KBM-7 (cell line): ENCODE data around the gene TAF5L.
A peak's percentile ranks its signal among the peaks of the same experiment; 100 is the strongest.
"Not testable (repeated sequence)": the region's sequence is repeated elsewhere in the genome, so short reads cannot be mapped to it uniquely, and the experiment has no call there.

Experiments
- DNase-seq: peaks from one replicate; pipeline ENCODE4 v3.0.0-alpha.2; 2015
- in situ Hi-C: fragments of 300-500 bp; cut with MboI; formaldehyde crosslinking; loops from 2 replicates; pipeline ENCODE4 v1.14.3; 2020; ENCODE audit warnings: low sequenced_read_pairs, low pct_unique_long_range_greater_than_20kb, mixed read lengths

The TAF5L gene

DNA sequence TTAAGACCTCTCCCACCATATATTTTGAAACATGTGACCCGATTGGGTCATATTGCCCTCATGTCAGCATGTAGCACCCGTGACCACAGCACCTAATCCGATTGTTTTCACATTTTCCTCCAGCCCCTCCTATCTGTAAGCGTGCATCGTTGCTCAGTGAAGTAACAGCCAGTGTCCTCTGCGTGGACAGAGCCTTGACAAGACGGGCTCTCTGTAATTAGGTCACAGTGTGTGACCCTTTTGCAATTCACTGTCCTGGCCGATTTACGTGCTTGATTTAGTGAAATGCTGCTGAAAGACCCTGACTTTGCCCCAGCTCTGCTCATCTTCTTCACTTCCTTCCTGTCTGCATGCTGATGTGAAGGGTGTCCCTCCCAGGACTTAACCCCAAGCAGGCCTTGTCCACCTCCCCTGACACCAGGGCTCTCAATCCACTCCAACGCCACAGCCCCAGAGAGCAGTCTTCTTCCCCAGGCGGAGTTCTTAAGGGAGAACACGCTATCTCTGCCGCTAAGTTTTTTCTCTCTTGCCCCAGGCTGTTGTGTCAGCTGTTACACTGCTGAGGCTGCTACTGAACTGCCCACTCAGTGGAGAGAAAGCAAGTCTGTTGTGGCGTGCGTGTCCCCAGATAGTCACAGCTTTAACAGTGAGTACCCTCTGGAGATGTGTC lies 19.5 kb upstream of the TAF5L start:
- in situ Hi-C loops, result no loop called here
- no peak for DNase-seq

DNA sequence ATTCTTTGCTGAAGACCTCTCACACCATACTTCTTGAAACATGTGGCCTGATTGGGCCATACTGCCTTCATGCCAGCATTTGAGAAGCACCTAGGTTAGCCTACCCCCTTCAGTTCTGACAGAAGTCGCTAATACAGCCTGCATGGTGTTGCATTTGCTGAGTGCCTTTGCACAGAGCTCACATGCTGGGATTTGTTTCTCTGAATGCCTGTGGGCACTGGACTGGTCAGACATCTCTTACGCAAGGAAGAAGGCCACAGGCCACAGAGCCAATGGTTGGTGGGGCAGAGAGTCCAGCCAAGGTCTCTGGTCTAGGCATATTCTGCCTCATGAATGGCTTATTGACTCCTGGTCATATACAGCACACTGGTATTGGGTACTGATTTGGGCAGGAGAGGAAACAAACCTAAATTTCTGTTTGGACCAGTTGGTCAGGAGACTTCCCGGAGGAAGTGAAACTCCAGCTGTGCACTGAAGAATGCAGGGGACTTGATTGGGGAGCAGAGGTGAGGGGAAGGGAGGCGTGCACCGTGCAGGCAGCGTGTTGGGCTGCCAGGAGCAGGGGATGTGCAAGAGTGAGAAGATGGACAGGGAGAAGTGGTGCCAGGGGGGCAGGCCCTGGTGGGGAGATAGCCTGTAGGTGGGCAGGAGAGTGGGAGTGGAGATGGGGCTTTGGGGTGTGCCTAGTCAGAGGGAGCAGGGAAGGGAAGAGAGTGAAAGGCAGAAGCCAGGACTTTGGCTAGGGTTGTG lies 18.2 kb upstream of the TAF5L start:
- DNase-seq, result no peak
- in situ Hi-C loops, result no loop called here

GRCh38 chr1:229642970-229643369 lies 17.0 kb upstream of the TAF5L start:
- no peak for DNase-seq
- in situ Hi-C loops, result no loop called here

DNA sequence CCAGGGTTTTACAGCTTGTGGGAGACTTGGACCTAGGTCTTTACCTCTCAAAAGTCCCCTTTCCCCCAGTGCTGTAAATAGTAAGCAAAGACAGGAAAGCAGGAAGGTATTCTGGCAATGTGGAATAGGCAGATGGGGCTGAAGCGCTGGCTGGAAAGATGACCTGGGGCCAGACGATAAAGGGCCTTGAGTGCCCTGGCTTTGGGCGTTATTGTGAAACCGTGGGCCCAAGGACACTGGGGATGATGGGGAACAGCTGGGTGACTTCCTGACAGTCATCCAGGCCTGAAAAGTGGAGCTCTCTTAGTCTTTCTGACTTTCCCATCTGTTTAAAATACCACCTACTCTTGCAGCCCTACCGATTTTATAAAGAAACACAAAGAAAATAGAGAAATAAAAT lies 16.5 kb upstream of the TAF5L start:
- in situ Hi-C loops, result no loop called here

GRCh38 chr1:229641306-229641705 lies 15.4 kb upstream of the TAF5L start:
- in situ Hi-C loops, result no loop called here
- no peak for DNase-seq

More for the DNA sequence above, 16.5 kb upstream of the TAF5L start:
- no peak for DNase-seq

GRCh38 chr1:229640455-229640854 lies 14.5 kb upstream of the TAF5L start:
- no peak for DNase-seq

DNA sequence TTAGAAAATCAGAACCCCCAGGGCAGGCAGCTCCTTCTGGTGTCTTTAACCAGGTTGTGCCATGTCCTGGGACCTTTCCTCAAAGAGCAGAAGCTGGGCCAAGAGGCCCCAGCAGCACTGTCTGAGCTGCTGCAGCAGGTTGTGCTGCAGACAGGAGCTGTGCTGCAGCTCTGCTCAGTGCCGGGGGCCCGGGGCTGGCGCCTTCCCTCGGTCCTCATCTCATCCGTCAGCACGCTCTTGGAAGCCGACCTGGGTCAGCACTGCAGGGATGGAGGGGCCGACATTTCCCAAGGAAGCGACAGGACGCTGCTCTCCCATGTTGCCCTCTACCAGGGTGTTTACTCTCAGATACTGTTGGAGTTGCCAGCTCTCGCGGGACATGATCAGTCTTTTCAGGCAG lies 11.8 kb upstream of the TAF5L start:
- in situ Hi-C loops, result no loop called here
- no peak for DNase-seq

More at GRCh38 chr1:229640455-229640854, 14.5 kb upstream of the TAF5L start:
- in situ Hi-C loops, result no loop called here

DNA sequence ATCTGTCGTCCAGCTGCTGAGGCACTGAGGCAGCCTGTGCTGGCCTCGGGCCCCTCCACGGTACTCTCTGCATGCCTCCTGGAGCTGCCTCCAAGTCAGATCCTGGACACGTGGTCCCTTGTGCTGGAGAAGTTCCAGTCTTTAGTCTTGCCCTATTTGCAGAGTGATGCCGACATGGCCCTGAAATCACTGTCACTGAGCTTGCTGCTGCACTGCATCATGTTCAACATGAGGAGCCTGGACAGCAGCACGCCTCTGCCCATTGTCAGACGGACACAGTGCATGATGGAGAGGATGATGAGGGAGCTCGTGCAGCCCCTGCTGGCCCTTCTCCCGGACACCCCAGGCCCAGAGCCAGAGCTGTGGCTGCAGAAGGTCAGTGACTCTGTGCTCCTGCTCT lies 10.1 kb upstream of the TAF5L start:
- in situ Hi-C loops, result no loop called here
- no peak for DNase-seq

- DNase-seq, result no peak
- in situ Hi-C loops, result no loop called here
These were observed 6.0 kb upstream of the TAF5L start for GRCh38 chr1:229631966-229632365.

GRCh38 chr1:229631148-229631547 lies 5.2 kb upstream of the TAF5L start:
- no peak for DNase-seq
- in situ Hi-C loops, result no loop called here

DNA sequence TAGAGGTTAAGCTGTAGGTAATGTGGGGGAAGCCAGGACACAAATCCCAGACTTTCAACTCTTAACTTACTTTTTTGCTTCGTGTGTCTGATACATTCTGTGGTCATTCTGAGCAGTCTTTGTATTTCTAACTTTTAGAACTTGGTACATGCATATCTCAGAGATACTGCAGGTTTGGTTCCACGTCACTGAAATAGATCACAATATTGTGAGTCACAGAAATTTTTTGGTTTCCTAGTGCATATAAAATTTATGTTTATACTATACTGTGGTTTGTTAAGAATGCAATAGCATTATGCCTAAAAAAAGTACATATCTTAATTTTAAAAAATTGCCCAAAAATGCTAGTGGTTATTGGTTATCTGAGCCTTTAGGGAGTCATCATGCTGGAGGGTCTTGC lies 3.3 kb upstream of the TAF5L start:
- in situ Hi-C loops, result loop anchor here (10.0 kb wide), 1 partner anchor 54 kb away; no protein-coding TSS in a partner anchor
- no peak for DNase-seq

- DNase-seq, result no peak
- in situ Hi-C loops, result loop anchor here (10.0 kb wide), 1 partner anchor 52 kb away; no protein-coding TSS in a partner anchor
These were observed 1.1 kb upstream of the TAF5L start for GRCh38 chr1:229627003-229627402.

- in situ Hi-C loops, result loop anchor here (10.0 kb wide), 1 partner anchor 50 kb away; no protein-coding TSS in a partner anchor
- DNase-seq, result peak; percentile 63
These were observed 629 bp downstream of the TAF5L start for GRCh38 chr1:229625071-229625914.

GRCh38 chr1:229624521-229625070 lies 1.3 kb downstream of the TAF5L start:
- DNase-seq, result no peak
- in situ Hi-C loops, result loop anchor here (10.0 kb wide), 1 partner anchor 50 kb away; no protein-coding TSS in a partner anchor

DNA sequence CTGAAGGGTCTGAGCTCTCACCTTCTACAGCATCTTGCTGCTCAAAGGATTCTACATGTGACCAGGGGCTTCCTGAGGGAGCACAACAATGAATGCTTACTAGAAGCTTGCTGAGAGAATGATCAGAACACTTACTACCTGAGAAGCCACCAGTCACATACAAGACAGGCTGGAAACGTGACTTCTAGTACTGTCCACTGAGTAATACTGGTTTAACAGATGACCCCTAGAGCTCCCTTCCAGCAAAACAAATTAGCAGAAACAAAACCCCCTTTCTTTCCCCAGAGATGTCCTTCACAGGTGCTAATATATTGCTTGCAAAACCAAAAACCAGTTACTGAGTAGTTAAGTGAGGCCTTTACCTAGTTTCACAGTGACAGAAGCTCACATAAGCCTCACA lies 2.1 kb downstream of the TAF5L start:
- DNase-seq, result no peak
- in situ Hi-C loops, result loop anchor here (10.0 kb wide), 1 partner anchor 49 kb away; no protein-coding TSS in a partner anchor

DNA sequence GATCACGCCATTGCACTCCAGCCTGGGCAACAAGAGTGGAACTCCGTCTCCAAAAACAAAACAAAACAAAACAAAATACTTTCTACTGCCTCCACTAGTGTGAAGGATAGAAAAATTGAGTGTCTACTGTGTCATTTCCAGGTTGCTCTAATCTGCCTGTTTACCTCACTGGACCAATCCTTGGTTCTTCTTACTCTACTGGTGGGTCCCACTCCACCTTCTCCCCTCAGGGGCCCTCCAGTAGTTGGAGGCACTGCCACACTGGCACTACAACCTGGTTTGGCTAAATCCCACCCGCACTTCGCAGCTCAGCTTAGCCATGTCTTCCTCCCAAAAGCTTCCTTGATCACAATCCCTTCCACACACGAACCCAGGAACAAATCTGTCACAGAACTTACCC lies 2.7 kb downstream of the TAF5L start:
- no peak for DNase-seq
- in situ Hi-C loops, result loop anchor here (10.0 kb wide), 1 partner anchor 48 kb away; no protein-coding TSS in a partner anchor

DNA sequence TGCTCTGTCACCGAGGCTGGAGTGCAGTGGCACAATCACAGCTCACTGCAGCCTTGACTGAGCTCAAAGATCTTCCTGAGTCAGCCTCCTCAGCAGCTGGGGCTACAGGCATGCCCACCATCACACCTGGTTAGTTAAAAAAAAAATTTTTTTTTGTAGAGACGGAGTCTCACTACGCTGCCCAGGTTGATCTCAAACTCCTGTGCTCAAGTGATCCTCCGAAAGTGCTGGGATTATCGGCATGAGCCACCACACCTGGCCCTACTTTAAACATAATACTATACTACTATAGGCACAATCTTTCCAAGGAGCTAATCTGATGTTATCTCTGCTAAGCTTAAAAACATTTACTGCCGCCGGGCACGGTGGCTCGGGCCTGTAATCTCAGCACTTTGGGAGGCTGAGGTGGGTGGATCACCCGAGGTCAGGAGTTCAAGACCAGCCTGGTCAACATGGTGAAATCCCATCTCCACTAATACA lies 3.2 kb downstream of the TAF5L start:
- in situ Hi-C loops, result loop anchor here (10.0 kb wide), 1 partner anchor 48 kb away; no protein-coding TSS in a partner anchor
- DNase-seq, result not testable (repeated sequence)

GRCh38 chr1:229621663-229622062 lies 4.3 kb downstream of the TAF5L start:
- DNase-seq, result no peak
- in situ Hi-C loops, result loop anchor here (10.0 kb wide), 1 partner anchor 47 kb away; no protein-coding TSS in a partner anchor

DNA sequence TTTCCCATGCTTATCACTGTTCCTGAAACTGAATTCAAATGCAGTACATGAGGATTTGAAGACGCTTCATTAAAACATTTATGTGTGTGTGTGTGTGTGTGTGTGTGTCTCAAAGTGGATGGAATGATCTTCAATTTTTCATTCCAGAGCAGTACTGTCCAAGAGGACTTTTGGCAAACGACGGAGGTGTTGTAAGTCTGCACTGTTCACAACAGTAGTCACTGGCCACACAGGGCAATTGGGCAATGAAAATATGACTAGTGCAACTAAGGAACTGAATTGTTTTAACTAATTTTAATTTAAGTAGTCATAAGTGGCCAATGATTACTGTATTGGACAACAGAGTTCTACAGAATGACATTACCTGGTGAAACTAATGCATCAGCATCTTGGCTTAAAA lies 5.0 kb downstream of the TAF5L start:
- DNase-seq, result no peak
- in situ Hi-C loops, result loop anchor here (10.0 kb wide), 1 partner anchor 46 kb away; no protein-coding TSS in a partner anchor
